Measurements from ENCODE around the gene CNIH1.
"Not testable (repeated sequence)": the region's sequence is repeated elsewhere in the genome, so short reads cannot be mapped to it uniquely, and the experiment has no call there.

Gene CNIH1

GRCh38 chr14:54446161-54446693 lies 5.1 kb upstream of the CNIH1 start:
- no peaks in the 10 kb centered on the region for H3F3A ChIP-seq (ENCODE audit: insufficient read depth)
- no peak overlapping the region for H3K4me2 ChIP-seq (ENCODE audit: low read depth, low read length, poor library complexity, severe bottlenecking)
- no peaks in the 10 kb centered on the region for H3K27me3 ChIP-seq (ENCODE audit: low read length)
- no peak overlapping the region for H3K27ac ChIP-seq (ENCODE audit: low read depth, low read length)
- H2AFZ ChIP-seq (ENCODE audit: low read depth, low read length, severe bottlenecking) = no peak overlapping the region
- no peaks in the 10 kb centered on the region for H3K9me3 ChIP-seq (ENCODE audit: insufficient read depth, low read length)
- H4K20me1 ChIP-seq (ENCODE audit: low read depth, low read length) = no peaks in the 10 kb centered on the region
- no peaks in the 10 kb centered on the region for H3K36me3 ChIP-seq (ENCODE audit: low read length)
- H3K4me3 ChIP-seq (ENCODE audit: insufficient read depth, low read length, poor library complexity, severe bottlenecking) = no peak overlapping the region
- no peak for TF ChIP-seq CTCF (IDR thresholded peaks at IDR 0.05; ENCODE audit: insufficient read depth, low read length, poor library complexity, severe bottlenecking)
- no peak for TF ChIP-seq EZH2phosphoT487 (conservative IDR thresholded peaks at IDR 0.05; ENCODE audit: low read length)
- no peaks in the 10 kb centered on the region for H3K9me2 ChIP-seq (replicated peaks; ENCODE audit: insufficient read depth, low read length)
- H3K79me2 ChIP-seq (ENCODE audit: insufficient read depth, low read length) = no peaks in the 10 kb centered on the region
- H3K9ac ChIP-seq (ENCODE audit: low read length) = no peak overlapping the region

DNA sequence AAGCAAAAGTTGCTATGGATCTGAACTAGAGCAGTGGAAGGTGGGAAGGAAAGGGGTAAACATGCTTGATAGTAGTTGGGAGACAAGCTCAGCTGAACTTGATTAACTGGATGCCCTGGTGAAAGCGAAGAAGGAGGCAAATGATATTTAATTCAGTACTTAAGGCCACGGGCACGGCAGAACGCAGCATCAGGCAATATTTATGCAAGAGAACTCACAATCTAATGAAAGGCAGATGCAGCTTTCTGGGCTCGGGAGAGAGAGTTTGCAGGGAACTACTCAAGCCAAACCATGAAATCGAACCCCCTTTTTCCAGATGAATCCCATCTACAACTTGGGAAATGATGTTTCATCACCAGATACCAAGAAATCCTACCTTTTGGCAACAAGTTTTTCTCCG lies 3.5 kb upstream of the CNIH1 start:
- H3K27me3 ChIP-seq (ENCODE audit: low read length) = no peaks in the 10 kb centered on the region
- no peaks in the 10 kb centered on the region for H3K9me2 ChIP-seq (replicated peaks; ENCODE audit: insufficient read depth, low read length)
- H3K9ac ChIP-seq (ENCODE audit: low read length) = no peak overlapping the region
- H3K4me3 ChIP-seq (ENCODE audit: insufficient read depth, low read length, poor library complexity, severe bottlenecking) = no peak overlapping the region
- no peak overlapping the region for H3K27ac ChIP-seq (ENCODE audit: low read depth, low read length)
- no peak overlapping the region for H2AFZ ChIP-seq (ENCODE audit: low read depth, low read length, severe bottlenecking)
- H3F3A ChIP-seq (ENCODE audit: insufficient read depth) = no peaks in the 10 kb centered on the region
- no peak overlapping the region for H3K4me2 ChIP-seq (ENCODE audit: low read depth, low read length, poor library complexity, severe bottlenecking)
- TF ChIP-seq CTCF (IDR thresholded peaks at IDR 0.05; ENCODE audit: insufficient read depth, low read length, poor library complexity, severe bottlenecking) (no peak), EZH2phosphoT487 (conservative IDR thresholded peaks at IDR 0.05; ENCODE audit: low read length) (no peak)
- no peaks in the 10 kb centered on the region for H4K20me1 ChIP-seq (ENCODE audit: low read depth, low read length)
- peaks cover 11% of the 10 kb centered on the region for H3K79me2 ChIP-seq (ENCODE audit: insufficient read depth, low read length)
- no peaks in the 10 kb centered on the region for H3K9me3 ChIP-seq (ENCODE audit: insufficient read depth, low read length)
- H3K36me3 ChIP-seq (ENCODE audit: low read length) = no peaks in the 10 kb centered on the region

DNA sequence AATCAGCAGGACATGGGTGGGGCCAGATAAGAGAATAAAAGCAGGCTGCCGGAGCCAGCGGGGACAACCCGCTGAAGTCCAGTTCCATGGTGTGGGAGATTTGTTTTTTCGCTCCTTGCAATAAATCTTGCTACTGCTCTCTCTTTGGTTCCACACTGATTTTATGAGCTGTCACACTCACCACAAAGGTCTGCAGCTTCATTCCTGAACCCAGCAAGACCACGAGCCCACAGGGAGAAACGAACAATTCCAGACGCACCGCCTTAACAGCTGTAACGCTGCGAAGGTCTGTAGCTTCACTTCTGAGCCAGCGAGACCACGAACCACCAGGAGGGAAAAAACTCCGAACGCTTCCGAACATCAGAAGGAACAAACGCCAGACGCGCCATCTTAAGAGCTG lies 2.8 kb upstream of the CNIH1 start:
- H4K20me1 ChIP-seq (ENCODE audit: low read depth, low read length) = no peaks in the 10 kb centered on the region

GRCh38 chr14:54442961-54443360 lies 1.8 kb upstream of the CNIH1 start:
- H4K20me1 ChIP-seq (ENCODE audit: low read depth, low read length); H3K36me3 ChIP-seq (ENCODE audit: low read length); H2AFZ ChIP-seq (ENCODE audit: low read depth, low read length, severe bottlenecking); H3K27me3 ChIP-seq (ENCODE audit: low read length); H3K9me3 ChIP-seq (ENCODE audit: insufficient read depth, low read length); H3F3A ChIP-seq (ENCODE audit: insufficient read depth); H3K4me3 ChIP-seq (ENCODE audit: insufficient read depth, low read length, poor library complexity, severe bottlenecking); H3K27ac ChIP-seq (ENCODE audit: low read depth, low read length); H3K9me2 ChIP-seq (replicated peaks; ENCODE audit: insufficient read depth, low read length); H3K4me2 ChIP-seq (ENCODE audit: low read depth, low read length, poor library complexity, severe bottlenecking); H3K9ac ChIP-seq (ENCODE audit: low read length): not testable (repeated sequence)
- H3K79me2 ChIP-seq (ENCODE audit: insufficient read depth, low read length) = peaks cover 29% of the 10 kb centered on the region

More for the DNA sequence above, 2.8 kb upstream of the CNIH1 start:
- H3K9me3 ChIP-seq (ENCODE audit: insufficient read depth, low read length) = no peaks in the 10 kb centered on the region
- no peak overlapping the region for H2AFZ ChIP-seq (ENCODE audit: low read depth, low read length, severe bottlenecking)
- no peak overlapping the region for H3K4me2 ChIP-seq (ENCODE audit: low read depth, low read length, poor library complexity, severe bottlenecking)
- no peaks in the 10 kb centered on the region for H3K36me3 ChIP-seq (ENCODE audit: low read length)
- no peak overlapping the region for H3K9ac ChIP-seq (ENCODE audit: low read length)
- no peaks in the 10 kb centered on the region for H3K9me2 ChIP-seq (replicated peaks; ENCODE audit: insufficient read depth, low read length)
- no peaks in the 10 kb centered on the region for H3F3A ChIP-seq (ENCODE audit: insufficient read depth)
- no peak for TF ChIP-seq CTCF (IDR thresholded peaks at IDR 0.05; ENCODE audit: insufficient read depth, low read length, poor library complexity, severe bottlenecking)
- no peak for TF ChIP-seq EZH2phosphoT487 (conservative IDR thresholded peaks at IDR 0.05; ENCODE audit: low read length)
- no peak overlapping the region for H3K4me3 ChIP-seq (ENCODE audit: insufficient read depth, low read length, poor library complexity, severe bottlenecking)
- H3K27ac ChIP-seq (ENCODE audit: low read depth, low read length) = no peak overlapping the region
- H3K27me3 ChIP-seq (ENCODE audit: low read length) = no peaks in the 10 kb centered on the region
- H3K79me2 ChIP-seq (ENCODE audit: insufficient read depth, low read length) = peaks cover 18% of the 10 kb centered on the region

Measured in SU-DHL-6 (cell line).